ENCODE data around the gene REG4. TPM values are rescaled to one million over a fixed set of nuclear protein-coding genes. Genes with fewer than 3 reads are reported as not detected.

The REG4 gene
- total and polyA plus RNA-seq, 2 of the 13 experiments (the other 11 are each of a cell fraction or from before 2014, with no cell fraction given) = not detected

DNA sequence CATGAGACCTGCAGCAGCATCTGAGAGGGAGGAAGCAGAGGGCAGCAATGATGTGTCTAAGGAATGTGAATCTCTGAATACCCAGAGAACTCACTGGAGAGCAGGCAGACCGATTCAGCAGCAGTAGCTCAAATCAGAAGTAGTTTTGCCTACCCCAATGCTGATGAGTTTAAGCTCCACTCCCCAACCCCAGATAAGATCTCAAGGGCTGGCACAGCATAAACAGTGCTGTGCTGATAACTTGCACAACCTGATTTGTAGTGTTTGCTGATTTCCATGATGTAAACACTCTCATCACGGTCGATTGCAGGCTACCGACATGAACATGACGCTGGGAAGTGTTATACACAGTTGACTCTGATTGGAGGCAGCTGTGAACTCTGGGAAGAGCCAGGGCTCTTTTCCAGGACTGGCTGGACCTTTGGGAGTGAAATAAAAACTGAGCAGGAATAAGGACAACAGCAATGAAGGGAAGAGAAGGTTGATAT, 31.3 kb downstream of the REG4 start (continued):
- no peak for TF ChIP-seq ZBTB4 (CRISPR knock-in tag; IDR thresholded peaks at IDR 0.05; ENCODE audit: borderline replicate concordance)
- TF ChIP-seq ZBTB7A (CRISPR knock-in tag; IDR thresholded peaks at IDR 0.05) = no peak
- TF ChIP-seq FOXA1 (IDR thresholded peaks at IDR 0.05) = no peak
- peak; percentile 28; the same call in 1 of the 2 replicates for TF ChIP-seq FOXA1 (CRISPR knock-in tag; IDR thresholded peaks at IDR 0.05)
- TF ChIP-seq, protein P1, sequence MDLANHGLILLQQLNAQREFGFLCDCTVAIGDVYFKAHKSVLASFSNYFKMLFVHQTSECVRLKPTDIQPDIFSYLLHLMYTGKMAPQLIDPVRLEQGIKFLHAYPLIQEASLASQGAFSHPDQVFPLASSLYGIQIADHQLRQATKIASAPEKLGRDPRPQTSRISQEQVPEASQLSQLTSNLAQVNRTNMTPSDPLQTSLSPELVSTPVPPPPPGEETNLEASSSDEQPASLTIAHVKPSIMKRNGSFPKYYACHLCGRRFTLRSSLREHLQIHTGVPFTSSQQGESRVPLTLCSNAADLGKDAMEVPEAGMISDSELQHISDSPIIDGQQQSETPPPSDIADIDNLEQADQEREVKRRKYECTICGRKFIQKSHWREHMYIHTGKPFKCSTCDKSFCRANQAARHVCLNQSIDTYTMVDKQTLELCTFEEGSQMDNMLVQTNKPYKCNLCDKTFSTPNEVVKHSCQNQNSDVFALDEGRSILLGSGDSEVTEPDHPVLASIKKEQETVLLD (CRISPR knock-in tag; IDR thresholded peaks at IDR 0.05; ENCODE audit: low read depth) = no peak
- TF ChIP-seq FOXO1 (CRISPR knock-in tag; IDR thresholded peaks at IDR 0.05) = 0 out of 2 replicates have a peak, but pooled peaks have one; percentile 38
- TF ChIP-seq IRX3 (CRISPR knock-in tag; IDR thresholded peaks at IDR 0.05; ENCODE audit: borderline replicate concordance, low read depth) = no peak
- TF ChIP-seq MTA1 (CRISPR knock-in tag; IDR thresholded peaks at IDR 0.05; ENCODE audit: borderline replicate concordance) = no peak
- TF ChIP-seq TCF12 (IDR thresholded peaks at IDR 0.05) = no peak
- no peak for TF ChIP-seq TCF12 (CRISPR knock-in tag; IDR thresholded peaks at IDR 0.05)
- no peak for TF ChIP-seq SIX4 (CRISPR knock-in tag; IDR thresholded peaks at IDR 0.05)
- TF ChIP-seq HMG20A (CRISPR knock-in tag; IDR thresholded peaks at IDR 0.05; ENCODE audit: borderline replicate concordance) = peak; percentile 61; the same call in 1 of the 2 replicates
- TF ChIP-seq NR2C2 (CRISPR knock-in tag; IDR thresholded peaks at IDR 0.05; ENCODE audit: borderline replicate concordance) = 0 out of 2 replicates have a peak, but pooled peaks have one; percentile 12
- TF ChIP-seq HOXA3 (CRISPR knock-in tag; IDR thresholded peaks at IDR 0.05) = peak; percentile 60; the same call in 1 of the 2 replicates
- no peak for TF ChIP-seq DR1 (CRISPR knock-in tag; IDR thresholded peaks at IDR 0.05)
- TF ChIP-seq MTF2 (CRISPR knock-in tag; IDR thresholded peaks at IDR 0.05; ENCODE audit: borderline replicate concordance) = no peak
- no peak for TF ChIP-seq GTF2F1 (IDR thresholded peaks at IDR 0.05; ENCODE audit: low read length)
- peak; percentile 42; the same call in 1 of the 2 replicates for TF ChIP-seq ONECUT2 (CRISPR knock-in tag; IDR thresholded peaks at IDR 0.05)
- TF ChIP-seq RBAK (CRISPR knock-in tag; IDR thresholded peaks at IDR 0.05) = no peak
- TF ChIP-seq ZNF496 (CRISPR knock-in tag; IDR thresholded peaks at IDR 0.05; ENCODE audit: insufficient replicate concordance) = no peak
- 0 out of 2 replicates have a peak, but pooled peaks have one; percentile 26 for TF ChIP-seq ZNF317 (CRISPR knock-in tag; IDR thresholded peaks at IDR 0.05)
- TF ChIP-seq SRSF4 (IDR thresholded peaks at IDR 0.05; ENCODE audit: low read depth, low read length, poor library complexity, severe bottlenecking) = no peak
- TF ChIP-seq, protein P2, sequence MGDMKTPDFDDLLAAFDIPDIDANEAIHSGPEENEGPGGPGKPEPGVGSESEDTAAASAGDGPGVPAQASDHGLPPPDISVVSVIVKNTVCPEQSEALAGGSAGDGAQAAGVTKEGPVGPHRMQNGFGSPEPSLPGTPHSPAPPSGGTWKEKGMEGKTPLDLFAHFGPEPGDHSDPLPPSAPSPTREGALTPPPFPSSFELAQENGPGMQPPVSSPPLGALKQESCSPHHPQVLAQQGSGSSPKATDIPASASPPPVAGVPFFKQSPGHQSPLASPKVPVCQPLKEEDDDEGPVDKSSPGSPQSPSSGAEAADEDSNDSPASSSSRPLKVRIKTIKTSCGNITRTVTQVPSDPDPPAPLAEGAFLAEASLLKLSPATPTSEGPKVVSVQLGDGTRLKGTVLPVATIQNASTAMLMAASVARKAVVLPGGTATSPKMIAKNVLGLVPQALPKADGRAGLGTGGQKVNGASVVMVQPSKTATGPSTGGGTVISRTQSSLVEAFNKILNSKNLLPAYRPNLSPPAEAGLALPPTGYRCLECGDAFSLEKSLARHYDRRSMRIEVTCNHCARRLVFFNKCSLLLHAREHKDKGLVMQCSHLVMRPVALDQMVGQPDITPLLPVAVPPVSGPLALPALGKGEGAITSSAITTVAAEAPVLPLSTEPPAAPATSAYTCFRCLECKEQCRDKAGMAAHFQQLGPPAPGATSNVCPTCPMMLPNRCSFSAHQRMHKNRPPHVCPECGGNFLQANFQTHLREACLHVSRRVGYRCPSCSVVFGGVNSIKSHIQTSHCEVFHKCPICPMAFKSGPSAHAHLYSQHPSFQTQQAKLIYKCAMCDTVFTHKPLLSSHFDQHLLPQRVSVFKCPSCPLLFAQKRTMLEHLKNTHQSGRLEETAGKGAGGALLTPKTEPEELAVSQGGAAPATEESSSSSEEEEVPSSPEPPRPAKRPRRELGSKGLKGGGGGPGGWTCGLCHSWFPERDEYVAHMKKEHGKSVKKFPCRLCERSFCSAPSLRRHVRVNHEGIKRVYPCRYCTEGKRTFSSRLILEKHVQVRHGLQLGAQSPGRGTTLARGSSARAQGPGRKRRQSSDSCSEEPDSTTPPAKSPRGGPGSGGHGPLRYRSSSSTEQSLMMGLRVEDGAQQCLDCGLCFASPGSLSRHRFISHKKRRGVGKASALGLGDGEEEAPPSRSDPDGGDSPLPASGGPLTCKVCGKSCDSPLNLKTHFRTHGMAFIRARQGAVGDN (CRISPR knock-in tag; IDR thresholded peaks at IDR 0.05) = no peak

Measured in HepG2 (cell line).